Right hindlimb (tissue), 1 donor: ENCODE data around the gene MT1G.
"Not testable (repeated sequence)": the region's sequence is repeated elsewhere in the genome, so short reads cannot be mapped to it uniquely, and the experiment has no call there.

Experiments
- DNase-seq: peaks from one replicate; pipeline ENCODE4 v3.0.0-alpha.2; 2018

MT1G gene

DNA sequence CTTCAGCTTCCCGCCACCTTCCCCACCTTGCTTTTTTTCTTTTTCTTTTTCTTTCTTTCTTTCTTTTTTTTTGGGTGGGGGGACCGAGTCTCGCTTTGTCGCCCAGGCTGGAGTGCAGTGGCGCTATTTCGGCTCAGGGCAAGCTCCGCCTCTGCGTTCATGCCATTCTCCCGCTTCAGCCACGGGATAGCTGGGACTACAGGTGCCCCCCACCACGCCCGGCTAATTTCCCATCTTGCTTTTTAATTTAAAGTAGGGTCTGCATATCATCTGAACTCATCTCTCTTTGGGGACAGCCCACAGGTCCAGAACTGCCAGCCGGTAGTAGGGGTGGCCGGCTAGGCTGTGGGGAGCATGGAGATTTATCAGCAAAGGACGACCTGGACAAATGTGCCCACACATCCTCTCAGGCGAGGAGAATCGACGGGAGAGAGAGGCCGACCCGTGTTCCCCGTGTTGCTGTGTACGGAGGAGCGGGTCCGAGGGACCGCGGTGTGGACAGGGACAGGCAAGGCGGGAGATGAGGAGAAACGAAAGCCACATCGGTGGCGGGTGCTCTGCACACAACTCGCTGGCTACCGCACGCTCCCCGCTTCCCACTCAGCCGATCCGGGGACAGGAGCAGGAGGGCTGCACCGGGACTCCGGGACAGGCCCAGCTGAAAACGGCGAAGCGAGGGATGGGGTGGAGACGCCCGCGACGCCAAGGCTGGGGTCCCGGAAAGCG lies 33.0 kb downstream of the MT1G start:
- DNase-seq = no peak

DNA sequence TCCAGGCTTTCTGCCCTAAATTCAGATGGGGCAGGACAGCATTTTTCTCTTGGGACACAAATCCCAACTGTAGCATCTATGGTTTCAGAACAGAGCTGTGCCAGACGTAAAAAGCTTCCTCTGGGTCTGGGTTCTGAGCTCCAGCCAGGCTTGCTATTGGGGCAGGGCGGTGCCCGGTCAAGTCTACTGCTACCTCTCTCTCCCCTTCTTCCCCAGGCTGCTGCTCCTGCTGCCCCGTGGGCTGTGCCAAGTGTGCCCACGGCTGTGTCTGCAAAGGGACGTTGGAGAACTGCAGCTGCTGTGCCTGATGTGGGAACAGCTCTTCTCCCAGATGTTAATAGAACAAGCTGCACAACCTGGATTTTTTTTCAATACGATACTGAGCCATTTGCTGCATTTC lies 34.3 kb downstream of the MT1G start:
- no peak for DNase-seq

DNA sequence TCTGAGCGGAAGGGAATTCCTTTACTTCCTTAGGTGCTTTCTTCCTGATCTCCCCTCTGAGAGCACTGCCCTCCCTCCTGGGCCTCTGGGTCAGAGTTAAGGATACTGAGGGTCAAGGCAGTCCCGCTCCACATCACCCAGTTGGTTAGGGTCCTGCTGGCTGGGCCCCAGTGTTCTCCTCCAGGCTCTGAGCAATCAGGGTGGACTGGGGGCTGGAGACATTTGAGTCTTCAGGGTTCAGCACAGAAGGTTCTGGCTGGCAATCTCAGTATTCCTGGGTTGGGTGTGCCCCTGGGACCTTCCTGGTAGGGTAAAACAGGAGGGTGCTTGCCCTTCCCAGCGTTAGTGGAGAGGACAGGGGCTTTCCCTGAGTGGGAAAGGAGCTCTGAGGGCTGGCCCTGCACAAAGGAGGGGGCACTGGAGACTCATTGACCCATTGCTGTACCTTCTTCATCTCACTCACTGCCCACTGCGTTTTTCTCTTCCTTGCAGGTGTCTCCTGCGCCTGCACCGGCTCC lies 35.0 kb downstream of the MT1G start:
- no peak for DNase-seq

DNA sequence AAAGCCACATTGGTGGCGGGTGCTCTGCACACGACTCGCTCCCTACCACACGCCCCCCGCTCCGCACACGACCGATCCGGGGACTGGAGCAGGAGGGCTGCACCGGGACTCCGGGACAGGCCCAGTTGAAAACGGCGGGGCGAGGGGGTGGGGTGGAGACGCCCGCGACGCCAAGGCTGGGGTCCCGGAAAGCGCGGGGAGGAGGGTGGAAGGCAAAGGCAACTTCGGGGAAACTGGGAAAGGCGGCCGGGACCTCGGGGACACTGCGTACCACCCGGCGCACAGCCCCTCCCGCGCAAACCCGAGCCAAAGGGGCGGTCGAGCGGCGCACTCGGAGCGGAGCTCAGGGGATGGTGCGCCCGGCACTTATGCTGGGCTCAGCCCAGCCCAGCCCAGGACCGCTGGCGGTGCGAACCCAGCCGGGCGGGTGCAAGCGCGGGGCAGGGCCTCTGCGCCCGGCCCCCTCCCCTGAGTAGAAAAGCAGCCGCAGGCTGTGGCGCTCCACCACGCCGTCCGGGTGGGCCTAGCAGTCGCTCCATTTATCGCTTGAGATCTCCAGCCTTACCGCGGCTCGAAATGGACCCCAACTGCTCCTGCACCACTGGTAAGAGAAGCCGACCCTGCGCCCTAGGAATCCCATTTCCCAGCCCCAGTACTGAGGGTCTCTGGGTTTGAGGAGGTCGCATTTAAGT lies 35.6 kb downstream of the MT1G start, which contains the start of gene MT1M:
Gene MT1M (plus strand): TSS at position 504 of the 692 bp plus-strand sequence. CDS start 73 bp downstream, at position 577.
- DNase-seq = no peak

DNA sequence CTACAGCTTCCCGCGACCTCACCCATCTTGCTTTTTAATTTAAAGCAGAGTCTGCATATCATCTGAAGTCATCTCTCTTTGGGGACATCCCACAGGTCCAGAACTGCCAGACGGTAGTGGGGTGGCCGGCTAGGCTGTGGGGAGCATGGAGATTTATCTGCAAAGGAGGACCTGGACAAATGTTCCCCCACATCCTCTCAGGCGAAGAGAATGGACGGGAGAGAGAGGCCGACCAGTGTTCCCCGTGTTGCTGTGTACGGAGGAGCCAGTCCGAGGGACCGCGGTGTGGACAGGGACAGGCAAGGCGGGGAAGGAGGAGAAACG lies 36.1 kb downstream of the MT1G start:
- DNase-seq = no peak

DNA sequence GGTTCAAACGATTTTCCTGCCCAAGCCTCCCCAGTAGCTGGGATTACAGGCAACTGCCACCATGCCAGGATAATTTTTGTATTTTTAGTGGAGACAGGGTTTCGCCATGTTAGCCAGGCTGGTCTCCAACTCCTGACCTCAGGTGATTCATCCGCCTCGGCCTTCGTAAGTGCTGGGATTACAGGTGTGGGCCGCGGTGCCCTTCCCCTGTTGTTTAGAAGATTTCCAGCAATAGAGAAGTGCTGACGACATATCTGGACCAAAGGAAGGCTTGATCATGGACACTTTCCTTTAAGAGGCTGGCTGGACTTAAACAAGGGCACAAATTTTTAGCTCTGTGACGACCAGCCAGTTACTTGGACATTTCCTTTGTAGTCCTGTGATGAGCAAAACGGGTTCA lies 36.7 kb downstream of the MT1G start:
- DNase-seq = no peak

DNA sequence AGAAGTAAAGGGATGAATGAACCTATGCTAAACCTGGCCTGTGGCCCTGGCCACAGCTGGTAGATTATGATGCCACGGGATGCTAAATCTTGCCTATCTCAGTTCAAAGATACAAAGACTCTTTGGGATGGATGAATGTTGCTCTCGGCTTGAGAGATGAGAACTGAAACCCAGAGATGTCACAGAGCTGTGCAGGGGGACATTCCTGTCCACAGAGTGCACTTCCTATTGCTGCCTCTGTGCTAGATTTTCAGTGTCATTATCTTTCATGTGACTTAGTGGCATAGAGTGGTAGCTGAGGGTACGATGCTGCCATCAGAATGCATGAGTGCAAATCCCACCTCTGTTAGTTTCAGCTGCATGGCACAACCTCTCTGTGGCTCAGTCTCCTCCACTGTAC lies 37.7 kb downstream of the MT1G start:
- no peak for DNase-seq

DNA sequence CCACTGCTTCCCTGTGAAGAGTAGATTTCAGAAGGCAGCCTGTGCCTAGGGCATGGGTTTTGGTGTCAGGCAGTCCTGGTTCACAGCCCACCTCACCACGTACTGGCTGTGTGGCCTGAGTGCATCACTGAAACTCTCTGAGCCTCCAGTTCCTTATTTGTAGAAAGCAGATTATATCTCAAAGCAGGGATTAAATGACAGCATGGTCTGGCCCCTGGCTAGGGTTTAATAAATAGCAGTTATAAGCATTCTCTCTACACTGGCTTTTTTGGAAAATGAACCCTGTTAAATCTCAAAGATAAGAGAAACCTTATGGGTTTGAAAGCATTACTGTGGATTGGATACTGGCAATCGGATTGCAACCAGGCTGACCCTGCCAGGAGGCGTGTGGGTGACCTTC lies 38.3 kb downstream of the MT1G start:
- DNase-seq = no peak

DNA sequence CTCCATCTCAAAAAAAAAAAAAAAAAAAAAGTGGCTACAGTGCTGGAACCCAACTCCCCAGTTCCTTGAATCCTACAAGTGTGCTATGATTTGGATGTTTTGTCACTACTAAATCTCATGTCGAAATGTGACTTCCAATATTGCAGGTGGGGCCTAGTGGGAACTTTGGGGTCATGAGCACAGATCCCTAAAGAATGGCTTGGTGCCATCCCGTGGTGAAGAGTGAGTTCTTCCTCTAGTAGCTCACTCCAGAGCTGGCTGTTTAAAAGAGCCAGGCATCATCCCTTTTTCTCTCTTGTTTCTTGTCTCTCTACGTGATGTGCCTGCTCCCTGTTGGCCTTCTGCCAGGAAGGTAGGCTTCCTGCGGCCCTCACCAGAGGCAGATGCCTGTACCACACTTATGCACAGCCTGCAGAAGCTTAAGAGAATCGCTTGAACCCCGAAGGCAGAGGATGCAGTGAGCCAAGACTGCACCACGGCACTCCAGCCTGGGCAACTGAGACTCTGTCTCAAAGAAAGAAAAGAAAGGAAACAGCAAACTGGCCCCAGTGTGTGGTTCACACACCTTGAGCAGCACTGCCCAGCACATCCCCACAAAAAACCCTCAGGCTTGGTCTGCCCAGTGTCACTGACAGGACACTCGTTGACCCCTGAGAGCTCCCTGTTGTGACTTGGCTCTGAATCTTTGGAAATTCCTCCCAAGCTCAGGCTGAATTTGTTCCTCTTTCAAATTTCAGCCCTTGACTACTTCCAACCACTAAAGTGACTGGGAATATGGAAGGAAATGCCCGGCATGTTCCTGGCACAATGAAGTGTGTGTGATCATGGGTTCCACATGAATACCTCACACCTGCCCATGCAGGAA lies 39.1 kb downstream of the MT1G start:
- DNase-seq = no peak

DNA sequence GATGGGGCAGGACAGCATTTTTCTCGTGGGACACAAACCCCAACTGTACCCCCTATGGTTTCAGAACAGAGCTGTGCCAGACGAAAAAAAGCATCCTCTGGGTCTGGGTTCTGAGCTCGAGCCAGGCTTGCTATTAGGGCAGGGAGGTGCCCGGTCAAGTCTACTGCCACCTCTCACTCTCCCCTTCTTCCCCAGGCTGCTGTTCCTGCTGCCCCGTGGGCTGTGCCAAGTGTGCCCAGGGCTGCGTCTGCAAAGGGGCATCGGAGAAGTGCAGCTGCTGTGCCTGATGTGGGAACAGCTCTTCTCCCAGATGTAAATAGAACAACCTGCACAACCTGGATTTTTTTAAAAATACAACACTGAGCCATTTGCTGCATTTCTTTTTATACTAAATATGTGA lies 41.2 kb downstream of the MT1G start:
- no peak for DNase-seq

DNA sequence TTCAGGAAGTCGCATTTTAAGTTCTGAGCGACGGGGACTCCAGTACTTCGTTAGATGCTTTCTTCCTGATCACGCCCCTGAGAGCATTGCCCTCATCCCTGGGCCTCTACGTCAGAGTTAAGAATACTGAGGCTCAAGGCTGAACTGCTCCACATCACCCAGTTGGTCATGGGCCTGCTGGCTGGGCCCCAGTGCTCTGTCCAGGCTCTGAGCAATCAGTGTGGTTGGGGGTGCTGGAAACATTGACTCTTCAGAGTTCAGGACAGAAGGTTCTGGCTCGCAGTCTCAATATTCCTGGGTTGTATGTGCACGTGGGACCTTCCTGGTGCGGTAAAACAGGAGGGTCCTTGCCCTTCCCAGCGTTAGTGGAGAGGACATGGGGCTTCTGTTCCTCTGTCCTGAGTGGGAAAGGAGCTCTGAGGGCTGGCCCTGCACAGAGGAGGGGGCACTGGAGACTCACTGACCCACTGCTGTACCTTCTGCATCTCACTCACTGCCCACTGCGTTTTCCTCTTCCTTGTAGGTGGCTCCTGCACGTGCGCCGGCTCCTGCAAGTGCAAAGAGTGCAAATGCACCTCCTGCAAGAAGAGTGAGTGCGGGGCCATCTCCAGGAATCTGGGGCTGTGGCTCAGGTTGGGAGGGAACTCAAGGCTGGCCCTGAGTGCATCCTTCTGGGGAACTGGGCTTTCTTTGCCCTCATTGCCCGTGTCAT lies 41.8 kb downstream of the MT1G start:
- DNase-seq = peak; percentile 60

DNA sequence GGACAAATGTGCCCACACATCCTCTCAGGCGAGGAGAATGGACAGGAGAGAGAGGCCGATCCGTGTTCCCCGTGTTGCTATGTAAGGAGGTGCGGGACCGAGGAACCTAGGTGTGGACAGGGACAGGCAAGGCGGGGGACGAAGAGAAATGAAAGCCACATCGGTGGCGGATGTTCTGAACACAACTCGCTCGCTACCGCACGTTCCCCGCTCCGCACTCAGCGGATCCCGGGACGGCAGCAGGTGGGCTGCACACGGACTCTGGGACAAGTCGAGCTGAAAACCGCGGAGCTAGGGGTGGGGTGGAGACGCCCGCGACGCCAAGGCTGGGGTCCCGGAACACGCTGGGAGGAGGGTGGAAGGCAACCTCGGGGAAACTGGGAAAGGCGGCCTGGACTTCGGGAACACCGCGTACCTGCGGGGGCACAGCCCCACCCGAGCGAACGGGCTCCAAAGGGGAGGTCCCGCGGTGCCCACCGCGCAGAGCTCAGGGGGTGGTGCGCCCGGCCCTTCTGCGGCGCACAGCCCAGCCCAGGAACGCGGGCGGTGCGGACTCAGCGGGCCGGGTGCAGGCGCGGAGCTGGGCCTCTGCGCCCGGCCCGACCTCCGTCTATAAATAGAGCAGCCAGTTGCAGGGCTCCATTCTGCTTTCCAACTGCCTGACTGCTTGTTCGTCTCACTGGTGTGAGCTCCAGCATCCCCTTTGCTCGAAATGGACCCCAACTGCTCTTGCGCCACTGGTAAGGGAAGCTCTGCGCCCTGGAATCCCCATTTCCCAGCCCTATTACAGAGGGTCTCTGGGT lies 42.5 kb downstream of the MT1G start, which contains the start of gene MT1E:
Gene MT1E (plus strand): TSS at position 642 of the 803 bp plus-strand sequence. CDS start 71 bp downstream, at position 713.
- DNase-seq = peak; percentile 75

DNA sequence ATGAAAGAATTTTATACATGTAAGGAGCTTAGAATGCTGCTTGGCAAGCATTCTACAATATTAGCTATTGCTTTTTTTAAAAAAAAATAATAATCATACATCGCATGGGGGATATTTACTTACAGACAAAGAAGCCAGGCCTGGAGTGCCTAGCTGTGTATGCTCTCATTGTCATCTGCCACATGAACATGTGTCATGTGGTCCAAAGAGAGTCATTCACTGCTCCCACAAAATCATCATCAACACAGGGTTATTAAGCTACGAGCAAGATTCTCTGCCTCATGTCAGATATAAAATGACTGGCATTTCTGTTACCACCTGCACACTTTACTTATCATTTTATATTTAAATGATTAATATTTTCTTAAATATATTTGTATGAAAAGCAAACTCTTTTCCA lies 44.2 kb downstream of the MT1G start:
- no peak for DNase-seq

DNA sequence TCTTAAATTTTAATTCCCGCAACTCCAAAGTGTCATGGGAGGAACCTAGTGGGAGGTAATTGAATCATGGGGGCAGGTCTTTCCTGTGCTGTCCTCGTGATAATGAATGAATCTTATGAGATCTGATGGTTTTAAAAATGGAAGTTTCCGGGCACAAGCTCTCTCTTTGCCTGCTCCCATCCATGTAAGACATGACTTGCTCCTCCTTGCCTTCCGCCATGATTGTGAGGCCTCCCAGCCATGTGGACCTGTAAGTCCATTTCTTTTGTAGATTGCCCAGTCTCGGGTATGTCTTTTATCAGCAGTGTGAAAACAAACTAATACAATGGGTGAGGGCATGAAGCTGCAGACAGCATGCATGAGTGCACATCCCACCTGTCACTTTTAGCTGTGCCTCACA lies 44.7 kb downstream of the MT1G start:
- DNase-seq = not testable (repeated sequence)

DNA sequence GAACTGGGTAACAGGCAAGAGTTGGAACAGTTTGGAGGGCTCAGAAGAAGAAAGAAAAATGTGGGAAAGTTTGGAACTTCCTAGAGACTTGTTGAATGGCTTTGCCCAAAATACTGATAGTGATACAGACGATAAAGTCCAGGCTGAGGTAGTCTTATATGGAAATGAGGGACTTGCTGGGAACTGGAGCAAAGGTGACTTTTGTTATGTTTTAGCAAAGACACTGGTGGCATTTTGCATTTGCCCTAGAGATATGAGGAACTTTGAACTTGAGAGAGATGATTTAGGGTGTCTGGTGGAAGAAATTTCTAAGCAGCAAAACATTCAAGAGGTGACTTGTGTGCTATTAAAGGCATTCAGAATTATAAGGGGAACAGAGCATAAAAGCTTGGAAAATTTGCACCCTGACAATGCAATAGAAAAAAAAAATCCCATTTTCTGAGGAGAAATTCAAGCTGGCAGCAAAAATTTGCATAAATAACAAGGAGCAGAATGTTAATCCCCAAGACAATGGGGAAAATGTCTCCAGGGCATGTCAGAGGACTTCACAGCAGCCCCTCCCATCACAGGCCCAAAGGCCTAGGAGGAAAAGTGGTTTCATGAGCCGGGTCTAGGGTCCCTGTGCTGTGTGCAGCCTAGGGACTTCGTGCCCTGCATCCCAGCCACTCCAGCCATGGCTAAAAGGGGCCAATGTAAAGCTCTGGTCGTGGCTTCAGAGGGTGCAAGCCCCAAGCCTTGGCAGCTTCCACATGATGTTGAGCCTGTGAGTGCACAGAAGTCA lies 46.0 kb downstream of the MT1G start:
- not testable (repeated sequence) for DNase-seq

DNA sequence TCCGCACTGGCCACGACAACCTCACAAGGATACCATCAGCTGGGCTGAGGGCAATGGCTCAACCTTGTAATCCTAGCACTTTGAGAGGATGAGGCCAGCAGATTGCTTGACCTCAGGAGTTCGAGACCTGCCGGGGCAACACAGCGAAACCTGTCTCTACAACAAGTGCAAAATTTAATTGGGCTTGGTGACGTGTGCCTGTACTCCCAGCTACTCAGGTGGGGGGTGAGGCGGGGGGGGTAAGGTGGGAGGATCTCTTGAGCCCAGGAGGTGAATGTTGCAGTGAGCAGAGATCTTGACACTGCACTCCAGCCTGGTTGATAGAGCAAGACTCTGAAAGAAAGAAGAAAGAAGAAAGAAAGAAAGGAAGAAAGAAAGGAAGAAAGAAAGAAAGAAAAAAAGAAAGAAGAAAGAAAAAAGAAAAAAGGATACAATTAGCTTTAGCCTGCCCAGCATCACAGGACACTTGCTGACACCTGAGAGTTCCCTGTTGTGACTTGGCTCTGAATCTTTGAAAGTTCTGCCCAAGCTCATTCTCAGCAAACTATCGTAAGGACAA lies 47.4 kb downstream of the MT1G start:
- DNase-seq = no peak

DNA sequence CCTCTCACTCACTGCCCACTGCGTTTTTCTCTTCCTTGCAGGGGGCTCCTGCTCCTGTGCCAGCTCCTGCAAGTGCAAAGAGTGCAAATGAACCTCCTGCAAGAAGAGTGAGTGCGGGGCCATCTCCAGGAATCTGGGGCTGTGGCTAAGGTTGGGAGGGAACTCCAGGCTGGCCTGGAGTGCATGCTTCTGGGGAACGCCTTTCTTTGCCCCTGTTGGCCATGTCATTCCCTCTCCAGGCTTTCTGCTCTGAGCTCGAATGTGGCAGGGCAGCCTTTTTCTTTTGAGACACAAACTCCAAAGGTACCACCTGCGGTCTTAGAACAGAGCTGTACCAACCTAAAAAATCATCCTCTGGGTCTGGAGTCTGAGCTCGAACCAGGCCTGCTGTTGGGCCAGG lies 49.7 kb downstream of the MT1G start:
- no peak for DNase-seq

DNA sequence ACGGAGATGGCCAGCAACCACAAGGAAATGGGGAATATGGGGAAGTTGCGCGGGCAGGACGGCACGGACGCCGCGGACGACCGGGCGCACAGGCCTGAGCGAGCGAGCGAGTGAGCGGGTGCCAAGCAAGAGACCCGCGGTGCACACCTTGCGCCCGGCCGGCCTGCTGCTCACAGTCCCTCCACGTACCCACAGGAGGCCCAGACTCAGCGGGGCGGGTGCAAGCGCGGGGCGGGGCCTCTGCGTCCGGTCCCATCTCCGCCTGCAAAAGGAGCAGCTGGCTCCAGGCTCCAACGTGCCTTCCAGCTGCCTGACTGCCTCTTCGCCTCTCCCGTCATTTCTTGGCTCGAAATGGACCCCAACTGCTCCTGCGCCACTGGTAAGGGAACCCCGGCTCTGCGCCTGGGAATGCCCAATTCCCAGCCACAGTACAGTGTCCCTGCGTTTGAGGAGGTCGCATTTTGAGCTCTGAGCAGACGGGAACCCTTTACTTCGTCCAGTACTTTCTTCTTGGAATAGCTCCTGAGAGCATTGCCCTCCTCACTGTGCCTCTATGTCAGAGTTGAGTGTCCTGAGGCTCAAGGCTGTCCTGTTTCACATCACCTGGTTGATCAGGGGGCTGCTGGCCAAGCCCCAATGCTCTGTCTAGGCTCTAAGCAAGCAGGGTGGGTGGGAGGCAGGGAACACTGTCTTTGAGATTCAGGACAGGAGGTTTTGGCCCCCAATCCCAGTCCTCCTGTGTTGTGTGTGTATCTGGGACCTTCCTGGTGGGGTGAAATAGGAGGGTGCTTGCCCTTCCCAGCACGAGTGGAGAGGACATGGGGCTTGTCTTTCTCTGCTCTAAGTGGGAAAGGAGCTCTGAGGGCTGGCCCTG lies 50.4 kb downstream of the MT1G start:
- peak; percentile 86 for DNase-seq
